ENCODE measurements around the gene TMEM174. TPM values are rescaled to one million over a fixed set of nuclear protein-coding genes. Genes with fewer than 3 reads are reported as not detected.

Gene TMEM174
- total RNA-seq, 4 donors from 2014 or later: not detected

DNA sequence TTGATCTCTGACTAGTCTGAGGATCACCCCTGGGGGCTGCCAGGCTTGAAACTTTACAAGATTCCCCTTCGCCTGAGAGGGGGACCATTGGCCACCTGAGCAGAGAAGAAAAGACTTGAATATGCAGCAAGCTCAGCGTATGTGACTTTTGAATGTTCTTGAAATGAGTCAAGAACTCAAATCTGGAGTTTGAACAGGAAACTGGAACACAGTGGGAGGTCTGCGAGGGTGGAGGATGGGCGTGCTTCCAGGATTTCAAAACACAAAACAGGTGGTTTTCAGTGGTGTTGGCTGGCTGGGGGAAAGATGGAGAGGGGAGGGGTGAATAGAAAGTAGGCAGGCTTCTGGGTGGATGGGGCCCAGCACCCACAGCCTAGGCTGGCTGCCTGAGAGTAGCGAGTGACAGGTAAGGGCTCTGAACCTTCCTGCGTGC, 40.6 kb downstream of the TMEM174 start:
- H3K36me3 ChIP-seq: no peaks in the 10 kb centered on the region
- peaks cover 0 to 20% of the 10 kb centered on the region in 2 donors for H3K27me3 ChIP-seq
- H3K9me3 ChIP-seq: peaks cover 0 to 3% of the 10 kb centered on the region in 2 donors
- TF ChIP-seq, protein P1, sequence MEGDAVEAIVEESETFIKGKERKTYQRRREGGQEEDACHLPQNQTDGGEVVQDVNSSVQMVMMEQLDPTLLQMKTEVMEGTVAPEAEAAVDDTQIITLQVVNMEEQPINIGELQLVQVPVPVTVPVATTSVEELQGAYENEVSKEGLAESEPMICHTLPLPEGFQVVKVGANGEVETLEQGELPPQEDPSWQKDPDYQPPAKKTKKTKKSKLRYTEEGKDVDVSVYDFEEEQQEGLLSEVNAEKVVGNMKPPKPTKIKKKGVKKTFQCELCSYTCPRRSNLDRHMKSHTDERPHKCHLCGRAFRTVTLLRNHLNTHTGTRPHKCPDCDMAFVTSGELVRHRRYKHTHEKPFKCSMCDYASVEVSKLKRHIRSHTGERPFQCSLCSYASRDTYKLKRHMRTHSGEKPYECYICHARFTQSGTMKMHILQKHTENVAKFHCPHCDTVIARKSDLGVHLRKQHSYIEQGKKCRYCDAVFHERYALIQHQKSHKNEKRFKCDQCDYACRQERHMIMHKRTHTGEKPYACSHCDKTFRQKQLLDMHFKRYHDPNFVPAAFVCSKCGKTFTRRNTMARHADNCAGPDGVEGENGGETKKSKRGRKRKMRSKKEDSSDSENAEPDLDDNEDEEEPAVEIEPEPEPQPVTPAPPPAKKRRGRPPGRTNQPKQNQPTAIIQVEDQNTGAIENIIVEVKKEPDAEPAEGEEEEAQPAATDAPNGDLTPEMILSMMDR (IDR thresholded peaks at IDR 0.05): no peak
- TF ChIP-seq POLR2A (IDR thresholded peaks at IDR 0.05): no peak
- DNase-seq: no peak
- no peaks in the 10 kb centered on the region for H3K4me1 ChIP-seq
- no peak overlapping the region for H3K4me3 ChIP-seq
- intact Hi-C loops (cut with DNase I; ENCODE audit: low total_unique reads): loop anchor here (10.0 kb wide), 1 partner anchor 241 kb away; no protein-coding TSS in a partner anchor
- no peak overlapping the region for H3K27ac ChIP-seq

DNA sequence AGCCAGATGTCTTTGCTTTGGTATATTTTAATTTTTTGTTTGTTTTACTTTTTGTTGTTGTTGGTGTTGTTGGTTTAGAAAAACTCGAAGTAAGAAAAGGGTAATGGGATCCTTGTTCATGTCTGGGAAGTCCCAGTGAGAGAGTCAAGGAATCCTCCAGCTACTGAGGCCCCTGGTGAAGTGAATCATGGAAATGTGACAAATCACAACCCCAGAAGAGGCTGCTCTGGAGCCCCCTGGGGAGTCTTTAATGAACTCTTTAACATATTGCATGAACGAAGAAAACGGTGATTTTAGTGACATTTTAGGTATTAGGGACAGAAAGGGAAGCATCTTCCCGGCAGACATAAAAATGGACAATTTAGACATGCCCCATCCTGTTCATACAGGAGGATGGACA, 41.3 kb downstream of the TMEM174 start:
- H3K36me3 ChIP-seq: no peaks in the 10 kb centered on the region
- no peak for DNase-seq
- intact Hi-C loops (cut with DNase I; ENCODE audit: low total_unique reads): loop anchor here (10.0 kb wide), 1 partner anchor 240 kb away; no protein-coding TSS in a partner anchor

DNA sequence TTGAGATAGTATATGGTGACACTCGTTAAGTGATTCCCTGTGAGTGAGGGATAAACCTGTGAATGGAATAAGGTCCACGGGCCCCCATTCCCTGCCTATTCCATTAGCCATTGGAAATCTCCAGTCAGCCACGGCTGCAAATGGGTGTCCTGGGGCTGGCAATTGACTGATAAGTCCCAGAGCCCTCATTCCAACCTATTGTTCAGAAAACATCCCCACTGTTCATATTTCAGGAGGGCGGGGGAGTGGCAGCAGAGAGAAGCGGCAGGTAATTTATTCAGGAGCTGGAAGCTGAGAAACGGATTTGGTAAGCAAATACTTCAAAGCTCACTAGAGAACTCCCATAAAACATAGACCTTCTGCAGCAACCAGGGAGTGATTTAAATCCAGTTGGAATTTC, 42.0 kb downstream of the TMEM174 start:
- TF ChIP-seq POLR2A (IDR thresholded peaks at IDR 0.05): no peak
- TF ChIP-seq, protein P1 (IDR thresholded peaks at IDR 0.05): no peak
- no peaks in the 10 kb centered on the region for H3K9me3 ChIP-seq
- H3K27ac ChIP-seq: no peak overlapping the region
- H3K4me3 ChIP-seq: no peak overlapping the region
- DNase-seq: no peak
- H3K36me3 ChIP-seq: no peaks in the 10 kb centered on the region
- intact Hi-C loops (cut with DNase I; ENCODE audit: low total_unique reads): loop anchor here (10.0 kb wide), 1 partner anchor 240 kb away; no protein-coding TSS in a partner anchor
- H3K4me1 ChIP-seq: no peaks in the 10 kb centered on the region
- H3K27me3 ChIP-seq: peaks cover 0 to 24% of the 10 kb centered on the region in 2 donors

More for the DNA sequence above, 41.3 kb downstream of the TMEM174 start:
- H3K27ac ChIP-seq: no peak overlapping the region
- TF ChIP-seq, protein P1 (IDR thresholded peaks at IDR 0.05): no peak
- no peak for TF ChIP-seq POLR2A (IDR thresholded peaks at IDR 0.05)
- no peak overlapping the region for H3K4me3 ChIP-seq
- H3K9me3 ChIP-seq: peaks cover 0 to 3% of the 10 kb centered on the region in 2 donors
- H3K4me1 ChIP-seq: no peaks in the 10 kb centered on the region
- peaks cover 0 to 24% of the 10 kb centered on the region in 2 donors for H3K27me3 ChIP-seq

DNA sequence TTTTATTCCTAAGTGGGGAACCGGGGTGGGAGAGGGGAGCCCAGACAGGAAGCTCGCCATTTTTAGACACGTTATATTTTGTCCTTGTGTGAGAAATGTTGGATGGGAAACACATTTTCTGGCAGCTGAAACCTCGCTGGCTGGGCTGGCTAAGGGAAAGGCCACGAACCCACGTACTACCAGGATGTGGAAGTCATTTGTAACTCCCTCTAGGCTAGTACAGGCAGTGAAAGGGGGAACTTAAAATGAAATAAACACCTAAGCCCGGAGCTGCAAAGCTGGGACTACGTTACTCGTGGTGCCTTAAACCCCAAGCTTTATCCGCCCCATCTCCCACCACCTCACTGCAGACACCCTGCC, 42.5 kb downstream of the TMEM174 start:
- no peaks in the 10 kb centered on the region for H3K36me3 ChIP-seq
- no peak for TF ChIP-seq POLR2A (IDR thresholded peaks at IDR 0.05)
- TF ChIP-seq, protein P1 (IDR thresholded peaks at IDR 0.05): no peak
- H3K27me3 ChIP-seq: peaks cover 0 to 29% of the 10 kb centered on the region in 2 donors
- no peaks in the 10 kb centered on the region for H3K4me1 ChIP-seq
- intact Hi-C loops (cut with DNase I; ENCODE audit: low total_unique reads): loop anchor here (10.0 kb wide), 1 partner anchor 239 kb away; no protein-coding TSS in a partner anchor
- no peak for DNase-seq
- H3K4me3 ChIP-seq: peak overlapping the region; percentile 12 to 37
- H3K27ac ChIP-seq: no peak overlapping the region
- H3K9me3 ChIP-seq: no peaks in the 10 kb centered on the region

DNA sequence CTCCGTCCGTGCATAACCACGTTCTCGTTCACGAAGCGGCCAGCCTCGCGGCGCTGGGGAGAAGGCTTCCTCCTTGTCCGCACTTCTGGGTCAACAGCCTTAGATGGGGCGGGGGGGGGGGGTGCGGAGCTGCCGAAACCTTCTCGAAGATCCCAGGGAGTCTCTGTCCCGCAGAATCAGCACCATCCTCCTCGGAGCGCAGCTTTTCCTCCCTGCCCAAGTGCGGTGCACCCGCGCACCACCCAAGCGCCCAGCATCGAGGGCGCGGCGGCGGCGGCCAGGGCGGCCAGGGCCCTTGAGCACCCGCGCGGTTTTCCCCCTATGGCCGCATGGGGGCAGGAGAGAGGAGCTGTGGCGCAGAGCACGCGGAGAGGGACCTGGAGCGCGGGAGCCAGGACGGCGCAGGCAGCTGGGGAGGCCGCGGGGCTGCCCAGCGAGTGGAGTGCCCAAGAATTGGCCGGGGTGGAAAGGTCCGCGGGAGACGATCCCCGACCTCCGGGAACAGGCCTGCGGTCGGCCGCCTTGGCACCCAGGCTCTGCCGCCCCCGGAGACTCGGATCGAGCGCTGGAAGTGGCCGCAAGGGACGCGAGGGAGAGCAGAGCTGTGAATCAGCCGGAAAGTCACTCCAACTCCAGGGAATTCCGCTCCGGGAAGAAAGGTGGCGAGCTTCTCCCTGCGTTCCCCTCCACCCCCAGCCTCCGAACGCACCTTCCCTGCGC, 43.1 kb downstream of the TMEM174 start:
- peak; percentile 53 to 72 for DNase-seq
- TF ChIP-seq, protein P1 (IDR thresholded peaks at IDR 0.05): peak; percentile 75 to 83 (median 78)
- TF ChIP-seq POLR2A (IDR thresholded peaks at IDR 0.05): no peak
- Histone ChIP-seq H3K4me1 (no peaks in the 10 kb centered on the region), H3K36me3 (no peaks in the 10 kb centered on the region), H3K27ac (no peak overlapping the region), H3K9me3 (no peaks in the 10 kb centered on the region), H3K27me3 (peaks cover 0 to 34% of the 10 kb centered on the region in 2 donors), H3K4me3 (peak overlapping the region; percentile 12 to 37)
- intact Hi-C loops (cut with DNase I; ENCODE audit: low total_unique reads): loop anchor here (10.0 kb wide), 1 partner anchor 239 kb away; no protein-coding TSS in a partner anchor
